GM19455 (cell line): ENCODE data around the gene GNB2.

Source experiments
- ATAC-seq: cut with Tn5 transposase; IDR thresholded peaks from one replicate; pipeline ENCODE4 v1.9.1; 2021; ENCODE audit not compliant: unreplicated experiment

Gene GNB2

DNA sequence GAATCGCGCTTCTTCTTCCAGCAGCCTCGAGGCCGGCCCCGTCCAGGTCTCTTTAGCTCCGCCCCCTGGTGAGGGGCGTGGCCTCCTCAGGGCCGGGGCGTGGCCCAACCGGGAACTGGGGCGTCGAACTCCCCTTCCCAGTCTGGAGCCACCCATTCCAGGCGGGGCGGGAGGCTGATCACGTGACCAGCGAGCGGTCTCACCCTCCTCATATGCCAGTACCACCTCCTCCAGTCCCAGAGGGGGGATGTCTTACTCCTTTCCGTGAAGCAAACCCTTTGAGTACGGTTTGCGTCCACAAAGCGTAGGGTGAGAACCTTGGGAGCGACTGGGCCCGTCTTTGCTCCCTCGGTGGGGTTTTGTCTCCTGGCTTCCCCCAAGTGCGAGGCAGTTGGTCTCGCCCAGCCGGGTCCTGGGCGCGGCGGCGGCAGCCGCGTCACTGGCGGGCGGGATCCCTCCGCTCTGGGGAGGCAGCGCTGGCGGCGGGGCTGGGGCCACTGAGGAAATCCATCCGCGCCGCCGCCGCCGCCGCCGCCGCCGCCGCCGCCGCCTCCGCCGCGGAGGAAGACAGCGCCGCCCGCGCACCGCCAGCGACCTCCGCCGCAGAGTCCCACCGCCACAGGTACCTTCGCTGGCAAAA lies at the start of gene GNB2:
Gene GNB2, plus strand, starts transcription at position 439 of the 640 bp plus-strand sequence. CDS start 2,526 bp downstream, outside the sequence.
- peak; percentile 48 for ATAC-seq

DNA sequence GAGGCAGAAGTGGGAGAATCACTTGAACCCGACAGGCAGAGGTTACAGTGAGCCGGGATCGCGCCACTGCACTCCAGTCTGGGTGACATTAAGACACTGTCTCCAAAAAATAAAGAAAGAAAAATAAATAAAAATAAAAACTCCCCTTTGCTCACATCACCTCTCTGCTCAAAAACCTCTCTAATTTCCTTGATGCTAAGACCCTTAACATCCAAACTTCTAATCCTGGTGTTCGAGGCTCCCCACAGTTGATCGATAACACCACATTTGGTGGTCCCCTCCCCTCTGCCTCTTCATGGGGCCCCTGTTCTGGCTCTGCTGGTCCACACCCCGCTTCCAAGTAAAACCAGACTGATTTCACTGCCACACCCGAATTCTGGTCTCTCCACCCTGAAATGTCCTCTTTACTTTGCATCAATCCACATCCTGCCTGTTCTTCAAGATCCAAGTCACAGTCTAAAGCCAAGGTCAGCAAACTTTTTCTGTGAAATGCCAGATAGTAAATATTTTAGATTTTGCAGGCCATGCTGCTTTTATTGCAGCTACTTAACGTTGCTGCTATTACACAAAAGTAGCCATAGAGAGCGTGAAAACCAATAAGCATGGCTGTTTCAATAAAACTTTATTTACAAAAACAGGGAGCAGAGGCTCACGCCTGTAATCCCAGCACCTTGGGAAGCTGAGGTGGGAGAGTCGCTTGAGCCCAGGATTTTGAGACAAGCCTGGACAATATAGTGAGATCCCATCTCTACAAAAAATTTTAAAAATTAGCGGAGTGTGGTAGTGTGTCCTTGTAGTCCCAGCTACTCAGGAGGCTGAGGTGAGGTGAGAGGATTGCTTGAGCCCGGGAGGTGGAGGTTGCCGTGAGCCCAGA lies 49.4 kb upstream of the GNB2 start:
- no peak for ATAC-seq

DNA sequence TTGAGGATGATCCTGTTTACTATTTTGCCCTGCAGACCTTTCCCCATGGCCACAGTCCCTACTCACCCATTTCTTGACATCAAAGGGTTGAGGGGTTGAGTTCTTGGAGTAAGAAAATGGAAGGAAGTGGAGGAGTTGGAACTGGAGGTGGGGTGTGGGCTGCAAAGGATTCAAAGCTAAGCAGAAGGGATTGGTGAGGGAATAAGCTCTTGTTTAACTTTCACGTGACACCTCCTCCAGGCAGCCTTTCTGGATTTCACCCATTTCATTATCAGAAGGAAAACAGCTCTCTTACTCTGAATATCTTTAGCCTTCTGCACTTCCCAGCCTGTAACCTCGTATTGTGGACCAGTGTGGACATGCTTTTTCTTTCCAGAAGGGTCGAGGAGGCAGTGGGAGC lies 47.5 kb upstream of the GNB2 start:
- no peak for ATAC-seq

DNA sequence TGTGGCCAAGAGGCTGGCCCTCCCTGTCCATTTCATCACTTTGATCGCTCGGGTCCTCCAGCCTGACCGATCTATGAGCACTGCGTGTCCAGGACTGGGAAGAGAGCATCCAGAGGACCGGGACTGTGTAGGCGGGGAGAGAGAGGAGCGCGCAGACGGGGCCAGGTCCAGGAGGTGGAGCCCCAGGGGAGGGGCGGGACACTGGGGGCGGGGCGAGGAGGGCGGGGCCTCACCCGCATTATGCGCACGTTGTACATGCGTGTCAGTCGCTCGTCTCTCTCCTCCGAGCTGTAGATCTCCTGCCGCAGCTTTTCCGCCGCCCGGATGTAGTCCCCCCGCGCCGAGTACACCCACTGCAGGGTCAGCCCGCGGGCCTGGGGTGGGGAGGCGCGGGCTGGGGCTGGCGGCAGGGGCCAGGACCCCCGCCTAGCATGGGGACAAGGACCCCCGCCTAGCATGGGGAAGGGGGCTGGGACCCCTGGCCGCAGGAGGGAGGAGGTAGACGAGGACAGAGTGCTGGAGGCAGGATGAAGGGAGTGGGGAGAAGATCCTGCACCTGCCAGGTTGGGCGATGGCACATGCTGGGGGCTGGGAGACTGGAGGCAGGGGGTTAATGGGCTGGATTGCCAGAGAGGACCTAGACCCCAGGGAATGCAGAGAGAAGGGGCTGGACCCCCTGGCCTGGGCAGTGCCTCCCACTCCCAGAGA lies 46.9 kb upstream of the GNB2 start:
- ATAC-seq, result peak; percentile 91

DNA sequence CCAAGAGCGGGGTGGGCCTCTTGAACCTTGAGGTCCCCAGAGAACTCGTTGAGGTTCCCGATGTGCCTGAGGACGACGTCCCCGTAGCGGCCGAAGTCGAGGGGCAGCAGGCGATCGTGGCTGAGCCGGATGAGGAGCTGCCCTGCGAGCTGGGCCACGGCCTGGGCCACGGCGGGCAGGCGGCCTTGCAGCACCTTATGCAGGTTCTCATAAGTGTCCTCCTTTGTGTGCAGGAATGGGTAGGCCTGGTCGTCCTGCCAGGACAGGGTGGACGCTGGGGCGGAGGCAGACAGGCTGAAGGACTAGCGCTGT lies 46.3 kb upstream of the GNB2 start:
- no peak for ATAC-seq

DNA sequence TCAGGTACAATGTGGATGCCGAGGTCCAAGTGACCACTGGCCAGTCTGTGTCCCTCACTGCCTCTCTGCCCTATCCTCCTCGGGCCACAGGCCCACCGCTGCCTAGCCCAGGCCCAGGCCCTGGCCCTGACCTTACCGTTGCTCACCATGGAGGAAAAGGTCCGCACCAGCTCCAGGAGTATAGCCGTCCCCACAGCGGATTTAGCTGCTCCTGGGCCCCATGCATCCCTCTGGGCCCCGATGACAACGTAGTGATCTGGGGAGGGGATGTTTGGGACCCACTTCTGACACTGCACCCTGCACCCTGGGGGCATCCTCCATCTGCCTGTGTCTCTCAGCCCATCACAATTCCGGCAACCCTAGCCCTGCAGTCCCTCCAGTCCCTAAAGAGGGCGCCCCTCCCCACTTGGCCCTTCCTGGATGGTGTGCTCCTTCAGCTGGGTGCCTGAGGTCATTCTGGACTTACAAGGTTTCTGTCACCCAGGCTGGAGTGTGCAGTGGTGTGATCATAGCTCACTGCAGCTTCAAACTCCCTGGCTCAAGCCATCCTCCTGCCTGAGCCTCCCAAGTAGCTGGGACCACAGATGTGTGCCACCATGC lies 44.3 kb upstream of the GNB2 start:
- no peak for ATAC-seq

DNA sequence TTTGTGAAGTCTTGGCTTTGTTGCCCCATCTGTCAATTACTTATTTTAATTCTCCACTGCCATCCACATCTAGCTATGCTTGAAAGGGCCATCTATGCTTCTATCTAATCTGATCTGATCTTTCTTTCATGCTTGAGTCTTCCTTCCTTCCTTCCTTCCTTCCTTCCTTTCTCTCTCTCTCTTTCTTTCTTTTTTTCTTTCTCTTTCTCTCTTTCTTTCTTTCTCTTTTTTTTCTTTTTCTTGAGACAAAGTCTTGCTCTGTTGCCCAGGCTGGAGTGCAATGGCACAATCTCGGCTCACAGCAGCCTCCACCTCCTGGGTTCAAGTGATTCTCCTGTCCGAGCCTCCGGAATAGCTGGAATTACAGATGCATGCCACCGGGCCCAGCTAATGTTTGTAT lies 43.5 kb upstream of the GNB2 start:
- no peak for ATAC-seq

DNA sequence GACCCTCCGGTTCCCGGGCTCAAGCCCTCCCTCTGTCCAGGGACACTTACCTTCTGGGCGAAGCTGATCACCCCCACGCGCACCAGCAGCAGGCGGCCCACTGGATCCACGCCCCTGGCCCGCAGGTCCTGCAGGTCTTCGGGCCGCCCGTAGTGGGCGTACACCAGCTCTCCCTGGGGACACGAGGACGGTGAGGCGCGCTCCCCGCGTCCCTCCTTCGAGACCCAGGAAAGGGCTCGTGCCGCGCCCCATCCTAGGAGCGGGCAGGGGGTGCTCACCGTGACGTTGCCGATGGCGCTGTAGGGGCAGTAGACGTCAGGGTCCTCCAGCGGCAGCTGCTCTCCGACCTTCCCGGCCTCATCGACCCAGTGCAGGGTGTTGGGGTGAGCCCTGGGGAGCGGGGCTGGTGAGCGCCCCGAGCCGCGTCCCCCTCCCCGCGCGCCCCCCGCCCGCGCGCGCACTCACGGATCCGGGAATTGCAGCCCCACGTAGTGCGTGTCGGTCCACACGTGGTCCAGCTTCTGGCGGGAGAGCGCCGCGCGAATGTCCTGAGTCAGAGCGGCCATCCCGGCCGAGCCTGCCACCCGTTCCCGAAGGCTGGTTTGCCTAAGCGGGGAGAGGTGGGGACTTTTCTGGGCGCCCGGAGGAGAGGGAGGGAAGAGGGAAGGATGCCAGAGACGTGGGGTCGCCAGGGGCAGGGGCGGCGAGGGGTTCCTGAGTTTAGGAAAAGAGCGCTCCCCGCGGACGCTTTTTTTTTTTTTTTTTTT lies 40.4 kb upstream of the GNB2 start:
- no peak for ATAC-seq

DNA sequence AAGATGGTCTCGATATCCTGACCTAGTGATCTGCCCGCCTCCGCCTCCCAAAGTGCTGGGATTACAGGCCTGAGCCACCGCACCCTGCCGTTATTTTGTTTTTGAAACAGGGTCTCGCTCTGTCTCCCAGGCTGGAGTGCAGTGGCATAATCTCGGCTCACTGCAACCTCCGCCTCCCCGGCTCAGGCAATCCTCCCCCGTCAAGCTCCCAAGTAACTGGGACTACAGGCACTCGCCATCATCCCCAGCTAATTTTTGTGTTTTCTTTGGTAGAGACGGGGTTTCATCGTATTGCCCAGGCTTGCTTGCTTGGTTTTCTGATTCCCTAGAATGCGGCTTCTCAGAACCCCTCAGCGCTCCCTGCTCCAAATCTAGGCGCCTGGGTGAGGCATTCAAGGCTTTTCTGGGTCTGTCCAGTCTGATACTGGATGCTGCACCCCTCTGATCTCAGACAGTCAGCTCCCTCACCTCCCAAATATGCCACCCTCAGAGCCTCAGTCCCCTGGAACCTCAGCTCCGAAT lies 33.5 kb upstream of the GNB2 start:
- ATAC-seq, result no peak

DNA sequence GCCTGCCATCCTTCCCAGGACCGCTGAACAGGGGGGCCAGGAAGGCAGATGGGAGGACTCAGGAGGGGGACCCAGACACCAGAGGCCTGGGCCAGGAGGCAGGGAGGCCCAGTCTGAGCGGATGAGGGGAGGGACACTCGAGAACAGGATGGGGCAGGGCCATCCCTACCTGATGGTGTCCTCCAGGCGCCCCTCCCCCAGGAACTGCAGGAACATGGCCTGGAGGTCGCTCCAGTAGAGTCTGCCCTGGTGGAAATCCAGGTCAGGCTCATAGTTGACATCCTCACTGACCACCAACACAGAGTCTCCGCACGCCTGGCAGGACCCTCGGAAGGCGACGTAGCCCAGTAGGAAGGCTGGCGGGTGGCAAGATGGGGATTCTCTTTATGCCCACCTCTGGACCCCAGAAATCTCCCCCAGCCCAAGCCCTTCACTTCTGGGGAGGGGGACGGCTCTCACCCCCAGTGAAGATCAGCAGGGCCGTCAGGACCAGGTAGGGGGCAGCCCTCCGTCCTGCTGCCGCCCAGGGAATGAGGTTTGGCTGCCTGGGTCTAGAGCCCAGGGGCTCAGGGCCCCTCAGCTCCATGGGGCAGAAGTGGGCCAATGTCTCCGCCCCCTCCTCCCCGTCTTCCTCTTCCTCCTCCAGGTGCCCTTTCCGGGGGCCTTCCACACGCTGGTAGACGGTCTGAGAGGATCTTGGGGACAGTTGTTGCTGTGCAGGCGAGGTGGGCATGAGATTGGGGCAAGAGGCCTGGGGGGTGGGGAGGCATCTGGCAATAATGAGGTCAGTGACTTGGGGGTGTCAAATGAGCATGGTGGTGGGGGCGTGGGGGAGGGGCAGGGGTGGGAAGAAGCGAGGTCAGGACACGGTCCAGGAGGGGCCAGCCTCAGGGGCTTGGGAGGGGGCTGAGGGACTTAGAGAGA lies 32.8 kb upstream of the GNB2 start:
- no peak for ATAC-seq

DNA sequence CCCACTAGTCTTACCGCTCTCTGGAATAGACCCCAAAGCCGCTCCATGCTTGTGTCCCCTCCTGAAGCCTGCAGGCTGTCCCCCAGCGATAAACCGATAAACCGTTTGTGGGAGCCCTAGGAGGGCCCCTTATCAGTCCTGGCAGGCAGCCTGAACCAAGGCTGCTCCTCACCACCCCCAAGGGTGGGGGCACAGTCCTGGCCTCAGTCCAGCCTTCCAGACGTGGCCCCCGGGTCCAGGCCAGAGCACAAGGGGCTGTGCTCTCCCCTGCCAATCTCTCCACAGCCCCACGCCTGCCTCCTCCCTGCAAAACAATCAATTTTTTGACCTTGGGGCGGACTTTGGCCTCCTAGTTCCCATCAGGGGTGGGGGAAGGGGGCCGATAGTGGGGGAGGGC lies 32.1 kb upstream of the GNB2 start, which contains the start of gene TFR2:
Gene TFR2, minus strand, starts transcription at position 90 of the 397 bp plus-strand sequence. Its CDS starts 43 bp downstream, at position 47.
- ATAC-seq, result no peak

DNA sequence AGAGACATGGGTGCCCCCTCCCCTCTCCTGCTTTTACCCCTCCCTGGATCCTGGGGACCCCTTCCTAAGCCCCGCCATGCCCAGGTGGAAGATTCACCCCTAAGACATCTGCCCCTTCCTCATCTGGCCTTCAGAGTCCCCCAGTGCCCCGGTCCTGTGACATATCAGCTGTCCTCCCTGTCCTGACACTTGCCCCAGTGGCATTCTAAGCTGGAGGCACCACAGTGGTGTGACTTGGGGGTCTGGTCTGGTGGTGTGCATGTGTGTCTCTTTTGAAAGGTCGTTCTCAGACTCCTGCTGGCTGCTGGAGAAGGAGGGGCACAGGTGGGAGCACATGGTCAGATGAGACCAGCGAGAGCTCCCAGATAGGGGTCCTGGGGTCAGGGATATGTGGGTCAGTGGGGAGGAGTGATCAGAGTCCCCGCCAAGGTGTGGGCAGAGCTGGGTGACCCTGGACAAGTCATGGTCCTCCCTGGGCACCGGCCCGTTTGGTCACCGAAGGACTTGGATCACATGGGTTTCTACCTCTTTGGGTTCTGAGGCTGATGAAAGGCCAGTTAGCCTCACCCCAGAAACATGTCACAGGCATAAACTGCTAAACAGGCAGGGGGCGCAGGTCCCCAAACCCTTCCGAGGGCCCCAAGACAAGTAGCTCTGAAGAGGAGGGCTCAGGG lies 31.5 kb upstream of the GNB2 start:
- no peak for ATAC-seq

DNA sequence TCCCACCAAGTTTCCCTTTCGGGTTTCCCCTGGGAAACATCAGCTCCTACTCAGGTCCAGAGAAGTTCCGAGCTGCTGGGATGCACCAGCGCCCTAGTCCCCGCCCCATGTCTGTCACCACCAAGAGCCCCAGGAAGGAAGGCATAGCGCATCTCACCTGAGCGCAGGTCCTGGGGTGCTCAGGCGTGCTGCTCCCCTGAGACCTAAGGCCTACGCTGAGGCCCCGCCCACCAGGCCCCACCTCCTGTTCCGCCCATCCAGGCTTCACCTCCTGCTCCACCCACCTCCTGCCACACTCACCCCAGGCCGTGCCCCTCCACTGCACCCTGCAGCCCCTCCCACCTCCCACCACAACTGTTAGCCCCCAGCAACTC lies 31.0 kb upstream of the GNB2 start:
- no peak for ATAC-seq

DNA sequence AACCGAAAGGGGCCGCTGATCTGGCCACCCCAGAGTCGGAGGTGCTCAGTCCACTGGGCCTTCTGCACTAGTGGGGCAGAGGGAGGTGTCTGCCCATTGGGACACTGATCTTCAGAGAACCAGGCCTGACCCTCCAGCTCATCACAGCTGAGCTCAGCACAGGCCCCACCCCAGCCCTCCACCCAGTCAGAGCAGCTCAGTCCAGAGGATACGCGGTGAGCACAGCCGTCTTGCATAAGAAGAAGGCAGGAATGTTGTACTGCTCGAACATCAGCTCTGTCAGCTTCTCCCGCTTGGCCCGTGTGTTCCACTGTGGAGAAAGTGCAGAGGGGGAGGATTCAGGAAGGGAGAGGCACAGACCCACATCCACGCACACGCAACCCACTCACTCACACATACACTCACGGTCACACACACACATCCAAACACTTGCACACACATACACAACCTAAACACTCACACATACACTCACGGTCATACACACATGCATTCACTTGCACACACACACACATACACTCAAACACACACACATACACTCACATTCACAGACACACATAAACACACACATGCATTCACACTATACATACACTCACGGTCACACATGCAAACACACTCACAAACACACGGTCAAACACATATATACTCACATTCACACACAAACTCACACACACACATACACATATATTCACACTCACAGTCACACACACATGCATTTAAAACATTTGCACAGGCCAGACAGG lies 23.5 kb upstream of the GNB2 start:
- ATAC-seq, result no peak

DNA sequence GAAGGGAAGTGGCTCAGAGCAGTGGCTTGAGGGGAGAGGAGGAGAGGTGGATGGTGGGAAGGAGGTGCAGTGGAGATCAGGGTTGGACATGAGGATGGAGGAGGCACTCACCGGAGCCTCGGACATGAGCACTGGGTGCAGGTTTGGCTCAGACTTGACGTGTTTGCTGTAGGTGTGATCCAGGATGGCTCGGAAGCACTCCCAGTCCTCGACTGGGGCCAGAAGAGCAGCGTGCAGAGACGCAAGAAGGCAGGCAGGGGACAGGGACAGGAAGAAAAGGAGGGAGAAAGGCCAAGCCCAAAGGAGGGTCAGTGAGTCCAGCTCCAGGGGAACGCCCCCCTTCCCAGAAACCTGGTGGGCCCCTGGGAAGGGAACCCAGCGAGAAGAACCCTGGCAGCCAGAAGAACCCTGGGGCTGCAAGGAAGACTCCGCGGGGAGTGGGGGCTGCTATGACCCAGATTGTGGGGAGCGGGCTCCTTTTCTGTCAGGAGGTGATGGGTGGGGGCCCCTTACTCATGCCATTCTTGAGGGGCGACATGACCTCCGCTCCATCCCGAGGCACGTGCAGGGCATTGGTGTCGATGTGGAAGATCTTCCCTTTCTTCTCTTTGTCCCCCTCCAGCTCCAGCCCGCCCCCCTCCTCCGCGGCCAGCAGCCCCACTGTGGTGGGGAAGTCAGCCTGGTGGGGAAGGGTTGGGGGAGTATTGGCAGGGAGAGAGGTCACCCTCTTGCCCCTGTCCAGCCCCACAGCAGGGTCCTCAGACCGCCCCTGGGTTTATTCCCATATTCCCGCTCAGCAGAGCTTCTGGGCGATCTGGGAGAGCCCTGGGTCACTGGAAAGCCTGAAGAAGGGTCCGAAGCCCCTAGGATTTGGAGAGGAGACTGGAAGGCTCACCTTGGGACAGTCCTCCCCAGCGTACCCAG lies 18.4 kb upstream of the GNB2 start:
- ATAC-seq, result no peak

DNA sequence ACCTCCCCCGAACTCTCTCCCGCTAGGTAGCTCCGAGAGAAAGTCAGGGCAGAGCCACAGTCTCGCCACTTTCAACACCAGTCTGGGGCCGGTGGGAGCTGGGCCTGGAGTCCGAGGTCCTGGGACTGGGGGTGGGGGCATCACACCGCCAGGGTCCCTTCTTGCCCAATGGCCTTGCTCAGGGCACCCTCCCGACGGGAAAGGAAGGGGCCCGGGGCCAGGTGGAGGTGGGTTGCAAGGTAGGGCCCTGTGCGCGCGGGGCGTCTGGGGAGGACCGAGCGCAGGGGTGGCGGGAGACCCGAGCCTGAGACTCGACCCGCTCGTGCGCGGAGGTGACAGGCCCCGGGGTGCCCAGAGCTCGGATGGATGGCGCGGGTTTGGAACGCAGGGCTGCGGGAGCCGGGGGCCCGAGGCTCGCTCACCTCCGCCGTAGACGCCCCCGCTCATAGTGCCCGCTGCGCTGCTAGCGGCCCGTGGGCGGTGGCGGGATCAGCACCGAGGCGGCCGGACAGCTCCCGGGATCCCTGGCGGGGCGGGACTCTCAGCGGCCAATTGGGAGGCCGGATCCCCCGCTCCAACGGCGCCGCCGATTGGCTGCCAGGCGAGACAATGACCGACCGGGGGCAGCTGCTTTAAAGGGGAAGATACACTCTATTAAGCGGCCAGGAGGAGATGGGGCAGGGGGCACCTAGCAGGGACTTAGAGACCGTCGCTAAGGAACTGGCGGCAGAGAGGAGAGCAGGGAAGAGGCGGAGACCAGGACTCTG lies 17.4 kb upstream of the GNB2 start, which contains the start of gene ACTL6B:
Gene ACTL6B, minus strand, starts transcription at position 541 of the 767 bp plus-strand sequence. Its CDS starts 94 bp downstream, at position 447.
- no peak for ATAC-seq
